Naive thymus-derived CD4-positive, alpha-beta T cell (primary cell): ENCODE data around the gene MLXIP. TPM values are rescaled to one million over a fixed set of nuclear protein-coding genes. Genes with fewer than 3 reads are reported as not detected.

Source experiments
- ATAC-seq: fragments of 150-1000 bp; cut with Tn5 transposase; 2 replicates; pipeline ENCODE4 v1.10.0; 2021; ENCODE audit warnings: mild to moderate bottlenecking, moderate library complexity
- CTCF ChIA-PET: fragments of 350-600 bp; sonication (Branson Sonifier 250); formaldehyde crosslinking; loops from one replicate; lab custom pipeline; 2021; ENCODE audit warnings: antibody characterized with exemption; lab: Charles Lee
- POLR2A ChIA-PET: fragments of 350-600 bp; sonication (Branson Sonifier 250); formaldehyde crosslinking; loops from one replicate; lab custom pipeline; 2021; ENCODE audit warnings: antibody characterized with exemption, inconsistent platforms; lab: Charles Lee
- DNase-seq, 9 donors: peaks; one replicate each; pipeline versions ENCODE4 v3.0.0 to v3.0.0-alpha.2; 2020 to 2022; ENCODE audit warnings: mixed read lengths in 1 of 9
- H3K27ac ChIP-seq: one replicate; pipeline ENCODE4 v1.7.0; 2013; ENCODE audit warnings: mild to moderate bottlenecking, low read depth, low read length, moderate library complexity
- H3K27me3 ChIP-seq, 2 donors: one replicate each; pipeline ENCODE4 v1.7.0; 2013; ENCODE audit warnings: low read length in 2 of 2, mild to moderate bottlenecking in 2 of 2, moderate library complexity in 2 of 2; ENCODE audit not compliant: control insufficient read depth in 2 of 2, insufficient read depth in 2 of 2
- H3K36me3 ChIP-seq, 3 experiments: 1 replicate in 2 of 3; 2 replicates in 1 of 3; pipeline ENCODE4 v1.7.0; 2013; ENCODE audit warnings: low read length in 3 of 3, mild to moderate bottlenecking in 3 of 3, moderate library complexity in 1 of 3; ENCODE audit not compliant: insufficient read depth in 3 of 3, control insufficient read depth in 2 of 3
- H3K4me1 ChIP-seq, 2 donors: one replicate each; pipeline ENCODE4 v1.7.0; 2013; ENCODE audit warnings: low read length in 2 of 2, mild to moderate bottlenecking in 2 of 2, moderate library complexity in 1 of 2; ENCODE audit not compliant: control insufficient read depth in 2 of 2, insufficient read depth in 2 of 2
- H3K4me3 ChIP-seq: 2 replicates; pipeline ENCODE4 v1.7.0; 2013; ENCODE audit warnings: mild to moderate bottlenecking, low read length
- H3K9me3 ChIP-seq, 3 experiments: 1 replicate in 2 of 3; 2 replicates in 1 of 3; pipeline ENCODE4 v1.7.0; 2013; ENCODE audit warnings: low read length in 3 of 3; ENCODE audit not compliant: control insufficient read depth in 2 of 3
- H3K27ac Mint-ChIP-seq, 9 donors: one replicate each; pipeline ENCODE4 v1.8.0; 2020 to 2022; ENCODE audit warnings: mixed read lengths in 9 of 9, mild to moderate bottlenecking in 8 of 9, moderate library complexity in 5 of 9, inconsistent platforms in 2 of 9
- H3K27me3 Mint-ChIP-seq, 5 donors: one replicate each; pipeline ENCODE4 v1.8.0; 2021 to 2022; ENCODE audit warnings: mixed read lengths in 5 of 5, mild to moderate bottlenecking in 1 of 5
- H3K36me3 Mint-ChIP-seq, 5 donors: one replicate each; pipeline ENCODE4 v1.8.0; 2020 to 2022; ENCODE audit warnings: mixed read lengths in 5 of 5, mild to moderate bottlenecking in 3 of 5, inconsistent platforms in 1 of 5
- H3K4me1 Mint-ChIP-seq, 7 donors: one replicate each; pipeline ENCODE4 v1.8.0; 2020 to 2022; ENCODE audit warnings: mixed read lengths in 7 of 7, mild to moderate bottlenecking in 3 of 7, inconsistent platforms in 1 of 7
- H3K4me3 Mint-ChIP-seq, 10 donors: one replicate each; pipeline ENCODE4 v1.8.0; 2020 to 2022; ENCODE audit warnings: mild to moderate bottlenecking in 10 of 10, mixed read lengths in 10 of 10, moderate library complexity in 6 of 10, inconsistent platforms in 2 of 10
- H3K9me3 Mint-ChIP-seq, 11 donors: one replicate each; pipeline ENCODE4 v1.8.0; 2020 to 2022; ENCODE audit warnings: mixed read lengths in 11 of 11, mild to moderate bottlenecking in 4 of 11, inconsistent platforms in 1 of 11, moderate library complexity in 1 of 11
- intact Hi-C, 2 donors: fragments of 100-400 bp; cut with micrococcal nuclease; formaldehyde crosslinking; loops; one replicate each; pipeline ENCODE4 v1.15.1; 2023
- polyA plus RNA-seq, 2 donors: library from polyadenylated mRNA; unstranded; fragments of 300-500 nt; fragmentation: Illumina TruSeq; gene quantifications; one replicate each; pipeline ENCODE4 v1.2.3, GENCODE V29; 2021
- total RNA-seq, 6 experiments: library from RNA in 5 of 6; stranded (reverse) in 5 of 6; gene quantifications; 1 replicate in 5 of 6; 2 replicates in 1 of 6; pipeline ENCODE4 v1.2.3 and lab custom pipeline; 2021 to 2026

MLXIP gene
- total and polyA plus RNA-seq, 7 experiments from 2014 or later: 17.4 to 123 (median 100) TPM

DNA sequence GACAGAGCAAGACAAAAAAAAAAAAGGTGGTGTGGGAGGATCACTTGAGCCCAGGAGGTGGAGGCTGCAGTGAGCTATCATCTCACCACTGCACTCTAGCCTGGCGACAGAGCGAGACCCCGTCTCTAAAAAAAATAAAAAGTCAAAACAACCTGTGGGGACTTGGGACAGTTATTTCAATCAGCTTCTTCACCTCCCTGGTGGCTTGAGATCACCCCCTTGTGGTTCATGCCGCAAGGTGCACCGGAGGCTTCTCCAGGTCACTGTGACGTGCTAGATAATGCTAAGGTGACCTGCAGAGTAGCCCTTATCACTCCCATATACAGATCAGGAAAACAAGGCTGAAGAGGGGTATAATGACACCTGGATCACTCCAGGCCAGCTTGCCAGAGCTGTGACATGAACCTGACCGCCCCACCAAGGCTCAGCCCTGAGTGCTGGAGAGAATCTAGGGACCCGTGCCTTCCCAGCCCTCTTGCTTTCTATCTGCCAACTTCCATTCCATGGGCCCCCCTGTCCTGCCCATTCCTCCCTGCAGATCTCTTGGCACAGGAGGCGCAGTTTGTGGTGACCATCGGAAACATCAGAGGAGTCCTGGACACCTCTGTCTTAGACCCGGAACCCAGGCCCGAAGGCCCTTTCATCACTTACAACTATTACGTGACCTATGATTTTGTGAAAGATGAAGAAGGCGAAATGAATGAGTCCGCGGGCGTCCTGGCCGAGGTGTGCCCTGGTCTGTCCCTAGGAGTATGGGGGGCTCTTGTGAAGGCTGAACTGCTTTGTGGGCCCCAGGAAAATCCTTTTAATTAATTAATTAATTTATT, 112.5 kb downstream of the MLXIP start:
- H3K4me3 Mint-ChIP-seq: no peak overlapping the region
- H3K4me1 Mint-ChIP-seq: peaks cover 0 to 6% (median 0%) of the 10 kb centered on the region in 7 donors
- H3K27ac ChIP-seq: no peak overlapping the region
- H3K36me3 ChIP-seq: no peaks in the 10 kb centered on the region
- peaks cover 0 to 12% (median 0%) of the 10 kb centered on the region in 5 donors for H3K27me3 Mint-ChIP-seq
- no peaks in the 10 kb centered on the region for H3K4me1 ChIP-seq
- CTCF ChIA-PET: interaction anchor here (0.6 to 1.9 kb wide), 3 partner anchors 45 to 155 kb away, joined by 3 to 11 read pairs (median 6); no protein-coding TSS in a partner anchor
- H3K9me3 ChIP-seq: no peaks in the 10 kb centered on the region
- H3K27ac Mint-ChIP-seq: no peak overlapping the region
- peak in 8 of 9 donors; percentile 29 to 70 (median 55) for DNase-seq
- intact Hi-C loops: loop anchor here (1.0 to 2.0 kb wide), 5 partner anchors 30 to 274 kb away; no protein-coding TSS in a partner anchor
- H3K9me3 Mint-ChIP-seq: peaks cover 0 to 8% (median 3%) of the 10 kb centered on the region in 11 donors
- H3K27me3 ChIP-seq: no peaks in the 10 kb centered on the region
- H3K4me3 ChIP-seq: no peak overlapping the region
- peak; percentile 89 for ATAC-seq
- peaks cover 0 to 7% (median 5%) of the 10 kb centered on the region in 5 donors for H3K36me3 Mint-ChIP-seq
- POLR2A ChIA-PET: no interaction called here

DNA sequence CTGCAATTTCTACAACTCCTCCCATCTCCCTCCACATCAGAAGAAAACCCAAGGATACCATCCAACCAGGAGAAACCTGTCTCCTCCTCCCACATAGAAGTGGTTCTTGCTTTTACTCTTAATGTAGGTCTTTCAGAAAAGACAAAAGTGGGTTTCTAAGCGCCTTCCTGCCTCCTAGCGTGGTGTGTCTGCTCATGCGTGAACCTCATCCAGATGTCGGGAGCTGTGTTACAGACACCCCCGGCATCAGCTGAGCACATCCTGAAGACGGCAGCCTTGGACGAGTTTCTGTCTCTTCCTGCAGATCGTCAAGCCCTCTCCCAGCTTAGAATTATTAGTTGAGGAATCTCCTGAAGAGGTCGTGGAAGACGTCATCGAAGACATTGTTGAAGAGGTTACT, 113.9 kb downstream of the MLXIP start:
- DNase-seq (no peak), ATAC-seq (no peak)
- intact Hi-C loops: no loop called here
- Histone ChIP-seq H3K27me3 (no peaks in the 10 kb centered on the region), H3K36me3 (no peaks in the 10 kb centered on the region), H3K4me1 (no peaks in the 10 kb centered on the region), H3K27ac (no peak overlapping the region), H3K4me3 (no peak overlapping the region), H3K9me3 (no peaks in the 10 kb centered on the region)
- H3K27me3 Mint-ChIP-seq: peaks cover 0 to 18% (median 2%) of the 10 kb centered on the region in 5 donors
- POLR2A ChIA-PET: no interaction called here
- no peak overlapping the region for H3K4me3 Mint-ChIP-seq
- no peak overlapping the region for H3K27ac Mint-ChIP-seq
- H3K9me3 Mint-ChIP-seq: peaks cover 0 to 9% (median 3%) of the 10 kb centered on the region in 11 donors
- H3K4me1 Mint-ChIP-seq: peaks cover 0 to 6% (median 1%) of the 10 kb centered on the region in 7 donors
- CTCF ChIA-PET: no interaction called here
- peaks cover 0 to 7% (median 5%) of the 10 kb centered on the region in 5 donors for H3K36me3 Mint-ChIP-seq

DNA sequence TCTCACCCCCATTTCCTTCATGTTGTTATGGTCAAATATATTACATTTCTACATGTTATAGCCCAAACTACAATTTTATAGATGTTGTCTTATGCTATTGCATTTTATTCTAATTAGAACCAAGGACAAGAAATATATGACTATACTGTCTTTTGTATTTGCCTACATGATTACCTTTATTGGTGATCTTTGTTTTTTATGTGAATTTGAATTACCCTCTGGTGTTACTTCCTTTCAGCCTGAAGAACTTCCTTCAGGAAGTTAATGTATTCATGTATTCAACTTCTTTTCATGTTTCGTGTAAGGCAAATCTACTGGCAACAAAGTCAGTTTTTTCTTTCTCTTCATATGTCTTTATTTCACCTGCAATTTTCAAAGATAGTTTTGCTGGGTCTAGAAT, 116.2 kb downstream of the MLXIP start:
- H3K4me3 Mint-ChIP-seq: no peak overlapping the region
- ChIA-PET POLR2A (no interaction called here), CTCF (no interaction called here)
- Histone ChIP-seq H3K36me3 (no peaks in the 10 kb centered on the region), H3K27me3 (peaks cover 0 to 3% of the 10 kb centered on the region in 2 donors), H3K9me3 (no peaks in the 10 kb centered on the region), H3K27ac (no peak overlapping the region), H3K4me1 (no peaks in the 10 kb centered on the region), H3K4me3 (no peak overlapping the region)
- peaks cover 0 to 7% (median 5%) of the 10 kb centered on the region in 5 donors for H3K36me3 Mint-ChIP-seq
- H3K9me3 Mint-ChIP-seq: peaks cover 0 to 9% (median 3%) of the 10 kb centered on the region in 11 donors
- intact Hi-C loops: no loop called here
- peaks cover 0 to 6% (median 4%) of the 10 kb centered on the region in 7 donors for H3K4me1 Mint-ChIP-seq
- DNase-seq (no peak), ATAC-seq (no peak)
- no peak overlapping the region for H3K27ac Mint-ChIP-seq
- H3K27me3 Mint-ChIP-seq: peaks cover 0 to 24% (median 12%) of the 10 kb centered on the region in 5 donors

DNA sequence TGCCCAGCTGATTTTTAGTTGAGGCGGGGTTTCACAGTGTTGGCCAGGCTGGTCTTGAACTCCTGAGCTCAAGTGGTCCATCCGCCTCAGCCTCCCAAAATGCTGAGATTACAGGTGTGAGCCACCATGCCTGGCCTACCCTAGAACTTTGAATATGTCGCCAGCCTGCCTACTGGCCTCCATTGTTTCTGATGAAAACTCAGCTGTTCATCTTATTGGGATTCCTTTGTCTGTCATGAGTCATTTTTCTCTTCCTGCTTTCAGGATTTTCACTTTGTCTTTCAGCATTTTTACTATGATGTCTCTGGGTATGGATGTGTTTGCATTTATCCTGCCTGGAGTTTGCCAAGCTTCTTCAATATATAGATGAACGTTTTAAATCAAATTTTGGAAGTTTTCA, 116.8 kb downstream of the MLXIP start:
- POLR2A ChIA-PET: interaction anchor here (0.6 kb wide), 1 partner anchor 14 kb away, joined by 3 read pairs; no protein-coding TSS in a partner anchor
- intact Hi-C loops: no loop called here
- H3K9me3 ChIP-seq: no peaks in the 10 kb centered on the region
- H3K4me1 ChIP-seq: no peaks in the 10 kb centered on the region
- Mint-ChIP-seq H3K27ac (no peak overlapping the region), H3K36me3 (peaks cover 0 to 7% (median 5%) of the 10 kb centered on the region in 5 donors), H3K27me3 (peaks cover 0 to 28% (median 12%) of the 10 kb centered on the region in 5 donors), H3K9me3 (peaks cover 0 to 9% (median 3%) of the 10 kb centered on the region in 11 donors), H3K4me1 (peaks cover 0 to 6% (median 4%) of the 10 kb centered on the region in 7 donors), H3K4me3 (no peak overlapping the region)
- no peak overlapping the region for H3K4me3 ChIP-seq
- no peak overlapping the region for H3K27ac ChIP-seq
- no peaks in the 10 kb centered on the region for H3K36me3 ChIP-seq
- CTCF ChIA-PET: interaction anchor here (0.6 kb wide), 1 partner anchor 142 kb away, joined by 3 read pairs; no protein-coding TSS in a partner anchor
- DNase-seq (no peak), ATAC-seq (no peak)
- H3K27me3 ChIP-seq: peaks cover 0 to 3% of the 10 kb centered on the region in 2 donors

Other genes starting within 250 kb of the MLXIP start
- not detected for gene HPD, start 219.9 kb upstream of the MLXIP start, total RNA-seq
- not detected for gene HPD, start 219.9 kb upstream of the MLXIP start, polyA plus RNA-seq
- 10 to 100 TPM; 36.7 to 55.2 (median 46.9) TPM for gene PSMD9, start 190.0 kb upstream of the MLXIP start, total RNA-seq
- gene PSMD9, start 190.0 kb upstream of the MLXIP start, polyA plus RNA-seq: 10 to 100 TPM; 85.3 to 92.6 TPM
- gene CFAP251, start 160.2 kb upstream of the MLXIP start, total RNA-seq: 1 to 10 TPM in 2 of 5 experiments, under 1 TPM in 3; 0.38 to 1.5 (median 0.88) TPM
- gene CFAP251, start 160.2 kb upstream of the MLXIP start, polyA plus RNA-seq: not detected
- 1 to 10 TPM; 4.1 to 6.6 (median 5.4) TPM for gene BCL7A, start 56.9 kb upstream of the MLXIP start, total RNA-seq
- gene BCL7A, start 56.9 kb upstream of the MLXIP start, polyA plus RNA-seq: 10 to 100 TPM in 1 of 2 donors, 1 to 10 TPM in 1; 4.0 to 11.9 TPM
- not detected for gene IL31, start 95.5 kb downstream of the MLXIP start, total RNA-seq
- gene IL31, start 95.5 kb downstream of the MLXIP start, polyA plus RNA-seq: not detected
- 1 to 10 TPM in 1 of 5 experiments, under 1 TPM in 2, not detected in 2; 0.34 to 2.3 (median 0.40) TPM for gene LRRC43, start 104.4 kb downstream of the MLXIP start, total RNA-seq
- gene LRRC43, start 104.4 kb downstream of the MLXIP start, polyA plus RNA-seq: not detected
- gene B3GNT4, start 125.0 kb downstream of the MLXIP start, total RNA-seq: 1 to 10 TPM in 1 of 5 experiments, under 1 TPM in 2, not detected in 2; 0.54 to 1.1 (median 0.70) TPM
- gene B3GNT4, start 125.0 kb downstream of the MLXIP start, polyA plus RNA-seq: under 1 TPM; 0.15 to 0.34 TPM
- gene DIABLO, start 147.3 kb downstream of the MLXIP start, total RNA-seq: 10 to 100 TPM; 41.3 to 94.1 (median 50.1) TPM
- gene DIABLO, start 147.3 kb downstream of the MLXIP start, polyA plus RNA-seq: 10 to 100 TPM; 58.3 to 68.3 TPM
- 10 to 100 TPM; 19.9 to 34.5 (median 31.4) TPM for gene VPS33A, start 187.7 kb downstream of the MLXIP start, total RNA-seq
- gene VPS33A, start 187.7 kb downstream of the MLXIP start, polyA plus RNA-seq: 10 to 100 TPM; 18.0 to 28.3 TPM